ENCODE data around the gene ANKS1B. TPM values are rescaled to one million over a fixed set of nuclear protein-coding genes. Genes with fewer than 3 reads are reported as not detected.

The ANKS1B gene
- total and polyA plus RNA-seq, 10 of the 15 experiments (the other 5 are each of a cell fraction or from before 2014, with no cell fraction given) = 0.16 to 1.3 (median 0.82) TPM; not detected in 7

GRCh38 chr12:99493197-99493596, 491.5 kb downstream of the ANKS1B start:
- no peak overlapping the region for H3K9ac ChIP-seq (ENCODE audit: control insufficient read depth, insufficient read depth, low read length)
- no peak overlapping the region for H2AFZ ChIP-seq (ENCODE audit: control insufficient read depth, low read depth, low read length)
- no peaks in the 10 kb centered on the region for H3K27me3 ChIP-seq (replicated peaks in 1 of 2; ENCODE audit: control insufficient read depth in 2 of 2, insufficient read depth in 2 of 2, low read length in 1 of 2)
- DNase-seq (ENCODE audit: low read depth, low spot score) = no peak
- H3K9me3 ChIP-seq (replicated peaks; ENCODE audit: control insufficient read depth, insufficient read depth, low read length) = no peaks in the 10 kb centered on the region
- 33% methylated on average over 1 of the region's 1 CpG for WGBS (ENCODE audit: insufficient coverage, insufficient replicate concordance, low lambda C conversion rate, missing lambda C conversion rate)
- ChIA-PET RAD21 (ENCODE audit: unreplicated experiment) (no interaction called here), CTCF (no interaction called here), POLR2A (no interaction called here), SMC1A (ENCODE audit: uncharacterized antibody, unreplicated experiment) (no interaction called here)
- H3K4me2 ChIP-seq (ENCODE audit: control insufficient read depth, insufficient read depth) = no peak overlapping the region
- no peak overlapping the region for H3K4me3 ChIP-seq
- H4K20me1 ChIP-seq (ENCODE audit: control insufficient read depth, insufficient read depth) = no peaks in the 10 kb centered on the region
- no peaks in the 10 kb centered on the region for H3K79me2 ChIP-seq (ENCODE audit: control insufficient read depth, insufficient read depth, low read length)
- no peak for FAIRE-seq
- no peaks in the 10 kb centered on the region for H3K4me1 ChIP-seq (ENCODE audit: control insufficient read depth, insufficient read depth, low read length)
- ATAC-seq = no peak
- in situ Hi-C loops (cut with MboI) (no loop called here), intact Hi-C loops (cut with micrococcal nuclease; ENCODE audit: unreplicated experiment) (no loop called here)
- no peak for TF ChIP-seq IKZF1 (conservative IDR thresholded peaks at IDR 0.05)
- TF ChIP-seq EGR1 (IDR thresholded peaks at IDR 0.05; ENCODE audit: borderline replicate concordance in 1 of 2, low read depth in 2 of 2, low read length in 2 of 2) = no peak
- TF ChIP-seq ZNF207 (IDR thresholded peaks at IDR 0.05; ENCODE audit: borderline replicate concordance) = no peak
- TF ChIP-seq NFIC (IDR thresholded peaks at IDR 0.05; ENCODE audit: low read depth, low read length) = no peak
- no peak for TF ChIP-seq ZNF217 (IDR thresholded peaks at IDR 0.05)
- no peak for TF ChIP-seq BRCA1 (IDR thresholded peaks at IDR 0.05; ENCODE audit: low read depth, low read length)
- TF ChIP-seq SMARCA5 (IDR thresholded peaks at IDR 0.05) = no peak
- no peak for TF ChIP-seq PKNOX1 (IDR thresholded peaks at IDR 0.05)
- no peak for TF ChIP-seq FOS (IDR thresholded peaks at IDR 0.05; ENCODE audit: borderline replicate concordance, extremely low read depth, insufficient read length)
- no peak for TF ChIP-seq NKRF (conservative IDR thresholded peaks at IDR 0.05)
- TF ChIP-seq, protein P1, sequence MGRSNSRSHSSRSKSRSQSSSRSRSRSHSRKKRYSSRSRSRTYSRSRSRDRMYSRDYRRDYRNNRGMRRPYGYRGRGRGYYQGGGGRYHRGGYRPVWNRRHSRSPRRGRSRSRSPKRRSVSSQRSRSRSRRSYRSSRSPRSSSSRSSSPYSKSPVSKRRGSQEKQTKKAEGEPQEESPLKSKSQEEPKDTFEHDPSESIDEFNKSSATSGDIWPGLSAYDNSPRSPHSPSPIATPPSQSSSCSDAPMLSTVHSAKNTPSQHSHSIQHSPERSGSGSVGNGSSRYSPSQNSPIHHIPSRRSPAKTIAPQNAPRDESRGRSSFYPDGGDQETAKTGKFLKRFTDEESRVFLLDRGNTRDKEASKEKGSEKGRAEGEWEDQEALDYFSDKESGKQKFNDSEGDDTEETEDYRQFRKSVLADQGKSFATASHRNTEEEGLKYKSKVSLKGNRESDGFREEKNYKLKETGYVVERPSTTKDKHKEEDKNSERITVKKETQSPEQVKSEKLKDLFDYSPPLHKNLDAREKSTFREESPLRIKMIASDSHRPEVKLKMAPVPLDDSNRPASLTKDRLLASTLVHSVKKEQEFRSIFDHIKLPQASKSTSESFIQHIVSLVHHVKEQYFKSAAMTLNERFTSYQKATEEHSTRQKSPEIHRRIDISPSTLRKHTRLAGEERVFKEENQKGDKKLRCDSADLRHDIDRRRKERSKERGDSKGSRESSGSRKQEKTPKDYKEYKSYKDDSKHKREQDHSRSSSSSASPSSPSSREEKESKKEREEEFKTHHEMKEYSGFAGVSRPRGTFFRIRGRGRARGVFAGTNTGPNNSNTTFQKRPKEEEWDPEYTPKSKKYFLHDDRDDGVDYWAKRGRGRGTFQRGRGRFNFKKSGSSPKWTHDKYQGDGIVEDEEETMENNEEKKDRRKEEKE (IDR thresholded peaks at IDR 0.05) = no peak
- TF ChIP-seq, protein P2, sequence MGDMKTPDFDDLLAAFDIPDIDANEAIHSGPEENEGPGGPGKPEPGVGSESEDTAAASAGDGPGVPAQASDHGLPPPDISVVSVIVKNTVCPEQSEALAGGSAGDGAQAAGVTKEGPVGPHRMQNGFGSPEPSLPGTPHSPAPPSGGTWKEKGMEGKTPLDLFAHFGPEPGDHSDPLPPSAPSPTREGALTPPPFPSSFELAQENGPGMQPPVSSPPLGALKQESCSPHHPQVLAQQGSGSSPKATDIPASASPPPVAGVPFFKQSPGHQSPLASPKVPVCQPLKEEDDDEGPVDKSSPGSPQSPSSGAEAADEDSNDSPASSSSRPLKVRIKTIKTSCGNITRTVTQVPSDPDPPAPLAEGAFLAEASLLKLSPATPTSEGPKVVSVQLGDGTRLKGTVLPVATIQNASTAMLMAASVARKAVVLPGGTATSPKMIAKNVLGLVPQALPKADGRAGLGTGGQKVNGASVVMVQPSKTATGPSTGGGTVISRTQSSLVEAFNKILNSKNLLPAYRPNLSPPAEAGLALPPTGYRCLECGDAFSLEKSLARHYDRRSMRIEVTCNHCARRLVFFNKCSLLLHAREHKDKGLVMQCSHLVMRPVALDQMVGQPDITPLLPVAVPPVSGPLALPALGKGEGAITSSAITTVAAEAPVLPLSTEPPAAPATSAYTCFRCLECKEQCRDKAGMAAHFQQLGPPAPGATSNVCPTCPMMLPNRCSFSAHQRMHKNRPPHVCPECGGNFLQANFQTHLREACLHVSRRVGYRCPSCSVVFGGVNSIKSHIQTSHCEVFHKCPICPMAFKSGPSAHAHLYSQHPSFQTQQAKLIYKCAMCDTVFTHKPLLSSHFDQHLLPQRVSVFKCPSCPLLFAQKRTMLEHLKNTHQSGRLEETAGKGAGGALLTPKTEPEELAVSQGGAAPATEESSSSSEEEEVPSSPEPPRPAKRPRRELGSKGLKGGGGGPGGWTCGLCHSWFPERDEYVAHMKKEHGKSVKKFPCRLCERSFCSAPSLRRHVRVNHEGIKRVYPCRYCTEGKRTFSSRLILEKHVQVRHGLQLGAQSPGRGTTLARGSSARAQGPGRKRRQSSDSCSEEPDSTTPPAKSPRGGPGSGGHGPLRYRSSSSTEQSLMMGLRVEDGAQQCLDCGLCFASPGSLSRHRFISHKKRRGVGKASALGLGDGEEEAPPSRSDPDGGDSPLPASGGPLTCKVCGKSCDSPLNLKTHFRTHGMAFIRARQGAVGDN (IDR thresholded peaks at IDR 0.05) = no peak
- no peaks in the 10 kb centered on the region for H3K36me3 ChIP-seq (ENCODE audit: control insufficient read depth in 2 of 2, insufficient read depth in 2 of 2, low read length in 1 of 2)
- no peak overlapping the region for H3K27ac ChIP-seq (ENCODE audit: control insufficient read depth, insufficient read depth)
- BruUV-seq (replicated peaks) = no TSS peak
